Hepatocyte (in vitro differentiated cells): ENCODE measurements around the gene FBXO47.

ENCODE experiments used
- EZH2phosphoT487 ChIP-seq: fragments of 200-600 bp; sonication (generic); IDR thresholded peaks from one replicate; pipeline ENCODE4 v1.6.1; 2018; ENCODE audit warnings: antibody characterized with exemption, mild to moderate bottlenecking, low read depth, moderate library complexity; ENCODE audit not compliant: unreplicated experiment, severe bottlenecking
- TF ChIP-seq, protein P1 (sequence below): fragments of 200-600 bp; sonication (generic); IDR thresholded peaks from 2 replicates; pipeline ENCODE4 v1.5.1; 2016; ENCODE audit warnings: antibody characterized with exemption, mild to moderate bottlenecking; ENCODE audit not compliant: poor library complexity

DNA sequence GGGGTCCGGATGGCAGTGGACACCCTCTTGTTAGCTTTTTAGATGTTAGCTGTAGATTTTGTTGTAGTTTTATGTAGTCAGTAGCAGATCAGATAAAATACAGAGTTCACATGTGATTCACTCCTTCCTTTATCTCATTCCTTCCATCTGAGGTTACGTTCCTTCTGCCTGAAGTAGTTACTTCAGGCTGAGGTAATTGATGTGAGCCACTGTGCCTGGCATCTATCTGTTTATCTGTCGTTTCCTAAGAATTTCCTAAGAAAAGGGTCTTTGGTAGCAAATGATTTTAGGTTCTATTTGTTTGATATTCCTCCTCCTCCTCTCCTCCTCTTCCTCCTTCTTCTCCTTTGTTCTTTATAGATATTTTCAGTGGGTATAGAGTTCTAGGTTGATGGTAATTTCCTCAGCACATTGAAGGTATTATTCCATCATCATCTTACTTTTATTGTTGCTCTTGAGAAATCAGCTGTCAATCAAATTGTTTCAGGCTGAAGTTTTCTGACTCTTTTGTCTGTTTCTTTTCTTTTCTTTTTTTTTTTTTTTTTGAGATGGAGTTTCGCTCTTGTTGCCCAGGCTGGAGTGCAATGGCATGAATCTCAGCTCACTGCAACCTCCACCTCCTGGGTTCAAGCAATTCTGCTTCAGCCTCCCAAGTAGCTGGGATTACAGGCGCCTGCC is 29.6 kb upstream of the FBXO47 start:
- TF ChIP-seq, protein P1, sequence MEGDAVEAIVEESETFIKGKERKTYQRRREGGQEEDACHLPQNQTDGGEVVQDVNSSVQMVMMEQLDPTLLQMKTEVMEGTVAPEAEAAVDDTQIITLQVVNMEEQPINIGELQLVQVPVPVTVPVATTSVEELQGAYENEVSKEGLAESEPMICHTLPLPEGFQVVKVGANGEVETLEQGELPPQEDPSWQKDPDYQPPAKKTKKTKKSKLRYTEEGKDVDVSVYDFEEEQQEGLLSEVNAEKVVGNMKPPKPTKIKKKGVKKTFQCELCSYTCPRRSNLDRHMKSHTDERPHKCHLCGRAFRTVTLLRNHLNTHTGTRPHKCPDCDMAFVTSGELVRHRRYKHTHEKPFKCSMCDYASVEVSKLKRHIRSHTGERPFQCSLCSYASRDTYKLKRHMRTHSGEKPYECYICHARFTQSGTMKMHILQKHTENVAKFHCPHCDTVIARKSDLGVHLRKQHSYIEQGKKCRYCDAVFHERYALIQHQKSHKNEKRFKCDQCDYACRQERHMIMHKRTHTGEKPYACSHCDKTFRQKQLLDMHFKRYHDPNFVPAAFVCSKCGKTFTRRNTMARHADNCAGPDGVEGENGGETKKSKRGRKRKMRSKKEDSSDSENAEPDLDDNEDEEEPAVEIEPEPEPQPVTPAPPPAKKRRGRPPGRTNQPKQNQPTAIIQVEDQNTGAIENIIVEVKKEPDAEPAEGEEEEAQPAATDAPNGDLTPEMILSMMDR, result no peak
- no peak for TF ChIP-seq EZH2phosphoT487
